HepG2 (cell line): ENCODE measurements around the gene NLGN3. TPM values are rescaled to one million over a fixed set of nuclear protein-coding genes. Genes with fewer than 3 reads are reported as not detected.

Source experiments
- ARNT2 ChIP-seq: sonication (generic); formaldehyde crosslinking; IDR thresholded peaks from 2 replicates; pipeline ENCODE4 v1.8.0; 2022; ENCODE audit warnings: mild to moderate bottlenecking, low read depth, missing genetic modification reagents, moderate library complexity
- ATAD3A ChIP-seq: sonication (generic); formaldehyde crosslinking; IDR thresholded peaks from 2 replicates; pipeline ENCODE4 v1.4.0; 2020; ENCODE audit warnings: missing genetic modification reagents
- ELF4 ChIP-seq: sonication (generic); formaldehyde crosslinking; IDR thresholded peaks from 2 replicates; pipeline ENCODE4 v1.5.0; 2020; ENCODE audit warnings: missing genetic modification reagents, mild to moderate bottlenecking, moderate library complexity, borderline replicate concordance
- JUND ChIP-seq: sonication (generic); formaldehyde crosslinking; IDR thresholded peaks from 2 replicates; pipeline ENCODE4 v1.8.0; 2022; ENCODE audit warnings: mild to moderate bottlenecking, missing genetic modification reagents
- MYPOP ChIP-seq: sonication (generic); formaldehyde crosslinking; IDR thresholded peaks from 2 replicates; pipeline ENCODE4 v1.8.1; 2023; ENCODE audit warnings: mild to moderate bottlenecking, moderate library complexity, missing genetic modification reagents
- NCOA2 ChIP-seq: sonication (generic); formaldehyde crosslinking; IDR thresholded peaks from 2 replicates; pipeline ENCODE4 v1.8.0; 2022; ENCODE audit warnings: inconsistent platforms
- NR2F6 ChIP-seq, 2 experiments: IDR thresholded peaks; 2 replicates each; pipeline ENCODE4 v1.6.1; 2016; ENCODE audit warnings: antibody characterized with exemption in 1 of 2, mild to moderate bottlenecking in 1 of 2
- PAXIP1 ChIP-seq: sonication (generic); formaldehyde crosslinking; conservative IDR thresholded peaks from 2 replicates; pipeline ENCODE4 v1.4.0; 2020; ENCODE audit warnings: mild to moderate bottlenecking, missing genetic modification reagents, moderate library complexity
- POLR2AphosphoS5 ChIP-seq: IDR thresholded peaks from 2 replicates; pipeline ENCODE4 v1.6.1; 2012; ENCODE audit warnings: low read depth, low read length
- SP5 ChIP-seq: IDR thresholded peaks from 2 replicates; pipeline ENCODE4 v1.6.1; 2016; ENCODE audit warnings: low read depth, borderline replicate concordance
- TAF1 ChIP-seq: sonication (generic); formaldehyde crosslinking; IDR thresholded peaks from 2 replicates; pipeline ENCODE4 v1.4.0; 2020; ENCODE audit warnings: missing genetic modification reagents
- ZFP36L1 ChIP-seq: sonication (generic); formaldehyde crosslinking; IDR thresholded peaks from 2 replicates; pipeline ENCODE4 v1.8.0; 2022; ENCODE audit warnings: mild to moderate bottlenecking, missing genetic modification reagents, moderate library complexity
- ZNF142 ChIP-seq: sonication (generic); formaldehyde crosslinking; IDR thresholded peaks from 2 replicates; pipeline ENCODE4 v1.4.0; 2020; ENCODE audit warnings: missing genetic modification reagents
- ZNF230 ChIP-seq: sonication (generic); formaldehyde crosslinking; IDR thresholded peaks from 2 replicates; pipeline ENCODE4 v1.4.0; 2020; ENCODE audit warnings: mild to moderate bottlenecking, missing genetic modification reagents
- ZNF383 ChIP-seq: sonication (generic); formaldehyde crosslinking; IDR thresholded peaks from 2 replicates; pipeline ENCODE4 v1.4.0; 2020; ENCODE audit warnings: missing genetic modification reagents, mild to moderate bottlenecking, borderline replicate concordance
- ZNF431 ChIP-seq: sonication (generic); formaldehyde crosslinking; IDR thresholded peaks from 2 replicates; pipeline ENCODE4 v1.9.0; 2022; ENCODE audit warnings: missing genetic modification reagents, low read depth, mild to moderate bottlenecking, borderline replicate concordance
- ZNF563 ChIP-seq: sonication (generic); formaldehyde crosslinking; IDR thresholded peaks from 2 replicates; pipeline ENCODE4 v1.8.0; 2022; ENCODE audit warnings: mild to moderate bottlenecking, moderate library complexity, missing genetic modification reagents
- ZNF570 ChIP-seq: sonication (generic); formaldehyde crosslinking; IDR thresholded peaks from 2 replicates; pipeline ENCODE4 v1.4.0; 2020; ENCODE audit warnings: mild to moderate bottlenecking, missing genetic modification reagents, borderline replicate concordance
- ZNF878 ChIP-seq: sonication (generic); formaldehyde crosslinking; IDR thresholded peaks from 2 replicates; pipeline ENCODE4 v1.8.1; 2023; ENCODE audit warnings: mild to moderate bottlenecking, missing genetic modification reagents, moderate library complexity
- polyA plus RNA-seq, 8 experiments: library from polyadenylated mRNA; depleted of rRNA in 3 of 8; stranded (reverse) in 7 of 8; unstranded in 1 of 8; fragments of >200 nt; fragmentation: Illumina TruSeq in 4 of 8; extraction: Trizol in 4 of 8; gene quantifications; 2 replicates each; pipeline versions ENCODE4 v1.2.1 to v1.2.3, GENCODE V29; 2011 to 2016; ENCODE audit warnings: low read depth in 4 of 8, missing spikeins in 1 of 8, mixed read lengths in 1 of 8; ENCODE audit not compliant: insufficient read depth in 1 of 8
- total RNA-seq, 5 experiments: library from RNA; depleted of rRNA; stranded (reverse); fragments of >200 nt; fragmentation: Illumina TruSeq; extraction: Trizol; gene quantifications; 2 replicates each; pipeline ENCODE4 v1.2.3, GENCODE V29; 2016; ENCODE audit warnings: low read depth in 1 of 5

NLGN3 gene
- total and polyA plus RNA-seq, 2 of the 13 experiments (the other 11 are each of a cell fraction or from before 2014, with no cell fraction given) = 0.04 to 0.16 TPM

GRCh38 chrX:71181910-71182799 is 37.5 kb downstream of the NLGN3 start (continued):
- TF ChIP-seq ZNF230 (CRISPR knock-in tag) (no peak), ZNF563 (CRISPR knock-in tag) (no peak), JUND (CRISPR knock-in tag) (peak; percentile 88), ZNF431 (CRISPR knock-in tag) (no peak), MYPOP (CRISPR knock-in tag) (peak; percentile 46; the same call in 1 of the 2 replicates), POLR2AphosphoS5 (peak; percentile 68; the same call in 1 of the 2 replicates), PAXIP1 (CRISPR knock-in tag) (peak; percentile 52), TAF1 (peak; percentile 62; the same call in 1 of the 2 replicates), ZNF878 (CRISPR knock-in tag) (peak; percentile 74), ATAD3A (no peak), ZNF142 (no peak), NCOA2 (CRISPR knock-in tag) (no peak), NR2F6 (IDR thresholded peaks at IDR 0.05) (peak; percentile 46; the same call in 1 of the 2 replicates), NR2F6 (CRISPR knock-in tag; IDR thresholded peaks at IDR 0.05) (no peak), ZNF383 (CRISPR knock-in tag) (no peak), ZFP36L1 (CRISPR knock-in tag) (0 out of 2 replicates have a peak, but pooled peaks have one; percentile 28), ARNT2 (0 out of 2 replicates have a peak, but pooled peaks have one; percentile 35), SP5 (CRISPR knock-in tag) (peak; percentile 16; the same call in 1 of the 2 replicates), ZNF570 (CRISPR knock-in tag) (no peak), ELF4 (no peak)
